H1 (cell line): ENCODE data around the gene CEP57L1. TPM values are rescaled to one million over a fixed set of nuclear protein-coding genes. Genes with fewer than 3 reads are reported as not detected.

ENCODE experiments used
- ASH2L ChIP-seq: fragments of 200-600, 300-600 bp; sonication (generic); IDR thresholded peaks from one replicate; pipeline ENCODE4 v1.7.1; 2017; ENCODE audit warnings: low read length
- CBX8 ChIP-seq: fragments of 300-800, 300-1000 bp; sonication (generic); IDR thresholded peaks from 2 replicates; pipeline ENCODE4 v1.7.1; 2016; ENCODE audit warnings: low read depth, low read length, borderline replicate concordance
- FOSL1 ChIP-seq: IDR thresholded peaks from 2 replicates; pipeline ENCODE4 v1.6.1; 2011; ENCODE audit warnings: mild to moderate bottlenecking, low read depth, low read length, moderate library complexity; ENCODE audit not compliant: insufficient read depth
- SP2 ChIP-seq: IDR thresholded peaks from 2 replicates; pipeline ENCODE4 v1.6.1; 2012; ENCODE audit warnings: mild to moderate bottlenecking, low read length, inconsistent platforms
- SP4 ChIP-seq: IDR thresholded peaks from 2 replicates; pipeline ENCODE4 v1.6.1; 2012; ENCODE audit warnings: low read length, inconsistent platforms
- TEAD4 ChIP-seq: IDR thresholded peaks from 2 replicates; pipeline ENCODE4 v1.6.1; 2012; ENCODE audit warnings: low read depth, low read length, inconsistent platforms, mixed read lengths
- polyA plus RNA-seq, 7 experiments: library from polyadenylated mRNA; depleted of rRNA in 3 of 7; stranded (reverse) in 5 of 7; unstranded in 2 of 7; fragments of >200 nt in 5 of 7; fragments of 200-250 nt in 2 of 7; gene quantifications; 1 replicate in 5 of 7; 2 replicates in 1 of 7; 4 replicates in 1 of 7; pipeline versions ENCODE4 v1.2.1 to v1.2.3, GENCODE V29; 2011 to 2013; ENCODE audit warnings: missing spikeins in 2 of 7, mixed read lengths in 2 of 7
- total RNA-seq: library from RNA; stranded (reverse); fragmentation: NEBNext Ultra II Directional; extraction: Animal tissue kit (Norgen Biotek cat#: 25700); gene quantifications from 2 replicates; pipeline ENCODE4 v1.2.1, GENCODE V29; 2021
- TF ChIP-seq, protein P1 (sequence below): IDR thresholded peaks from 2 replicates; pipeline ENCODE4 v1.6.1; 2012; ENCODE audit warnings: low read length, inconsistent platforms
- TF ChIP-seq, protein P2 (sequence below): IDR thresholded peaks from 2 replicates; pipeline ENCODE4 v1.6.1; 2011; ENCODE audit warnings: low read depth, mild to moderate bottlenecking, low read length; ENCODE audit not compliant: insufficient read depth
- TF ChIP-seq, protein P3 (sequence below): IDR thresholded peaks from 2 replicates; pipeline ENCODE4 v1.6.1; 2012; ENCODE audit warnings: inconsistent platforms

CEP57L1 gene
- total and polyA plus RNA-seq, 2 of the 8 experiments (the other 6 are each of a cell fraction or from before 2014, with no cell fraction given) = 3.6 to 11.5 TPM

DNA sequence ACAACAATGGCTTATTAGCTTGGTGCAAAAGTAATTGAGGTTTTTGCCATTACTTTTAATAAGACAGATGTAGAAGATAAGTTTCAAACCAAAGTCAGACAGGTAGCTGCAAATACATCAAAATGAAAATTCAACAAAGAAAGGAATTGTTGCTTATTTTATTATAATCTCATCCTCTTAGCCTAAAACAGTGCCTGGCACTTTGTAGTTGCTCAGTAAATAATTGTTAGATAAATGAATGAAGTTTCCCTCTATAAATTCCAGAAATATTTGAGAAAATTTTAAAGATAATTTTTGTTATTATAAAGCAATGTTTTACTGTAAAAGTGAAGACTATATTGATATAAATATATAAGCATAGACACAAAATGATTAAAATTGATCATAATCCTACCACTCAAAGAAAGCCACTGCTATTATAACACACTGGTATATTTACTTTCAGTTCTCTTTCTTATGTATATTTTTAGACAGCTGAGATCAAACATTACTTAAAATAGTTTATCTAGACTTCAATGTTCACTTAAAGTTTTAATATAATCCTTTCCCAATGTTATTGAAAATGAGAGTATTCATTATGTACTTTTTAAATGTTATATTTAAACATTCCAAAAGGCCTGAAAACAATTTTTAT lies 43.2 kb upstream of the CEP57L1 start (continued):
- TF ChIP-seq, protein P1, sequence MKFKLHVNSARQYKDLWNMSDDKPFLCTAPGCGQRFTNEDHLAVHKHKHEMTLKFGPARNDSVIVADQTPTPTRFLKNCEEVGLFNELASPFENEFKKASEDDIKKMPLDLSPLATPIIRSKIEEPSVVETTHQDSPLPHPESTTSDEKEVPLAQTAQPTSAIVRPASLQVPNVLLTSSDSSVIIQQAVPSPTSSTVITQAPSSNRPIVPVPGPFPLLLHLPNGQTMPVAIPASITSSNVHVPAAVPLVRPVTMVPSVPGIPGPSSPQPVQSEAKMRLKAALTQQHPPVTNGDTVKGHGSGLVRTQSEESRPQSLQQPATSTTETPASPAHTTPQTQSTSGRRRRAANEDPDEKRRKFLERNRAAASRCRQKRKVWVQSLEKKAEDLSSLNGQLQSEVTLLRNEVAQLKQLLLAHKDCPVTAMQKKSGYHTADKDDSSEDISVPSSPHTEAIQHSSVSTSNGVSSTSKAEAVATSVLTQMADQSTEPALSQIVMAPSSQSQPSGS = no peak
- no peak for TF ChIP-seq SP2
- TF ChIP-seq ASH2L = no peak
- no peak for TF ChIP-seq TEAD4
- no peak for TF ChIP-seq FOSL1
- TF ChIP-seq, protein P2, sequence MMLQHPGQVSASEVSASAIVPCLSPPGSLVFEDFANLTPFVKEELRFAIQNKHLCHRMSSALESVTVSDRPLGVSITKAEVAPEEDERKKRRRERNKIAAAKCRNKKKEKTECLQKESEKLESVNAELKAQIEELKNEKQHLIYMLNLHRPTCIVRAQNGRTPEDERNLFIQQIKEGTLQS = no peak
- TF ChIP-seq SP4 = no peak
- no peak for TF ChIP-seq CBX8
- TF ChIP-seq, protein P3, sequence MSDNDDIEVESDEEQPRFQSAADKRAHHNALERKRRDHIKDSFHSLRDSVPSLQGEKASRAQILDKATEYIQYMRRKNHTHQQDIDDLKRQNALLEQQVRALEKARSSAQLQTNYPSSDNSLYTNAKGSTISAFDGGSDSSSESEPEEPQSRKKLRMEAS = no peak
